ENCODE data around the gene HSPA8.

Gene HSPA8

GRCh38 chr11:123100379-123101085, 38.6 kb upstream of the HSPA8 start:
- H3K79me2 ChIP-seq (ENCODE audit: low read length): no peaks in the 10 kb centered on the region
- no peaks in the 10 kb centered on the region for H3K9me3 ChIP-seq (replicated peaks; ENCODE audit: insufficient read depth, low read length)
- no peak for TF ChIP-seq CTCF (IDR thresholded peaks at IDR 0.05; ENCODE audit: low read length)
- TF ChIP-seq EZH2phosphoT487 (IDR thresholded peaks at IDR 0.05; ENCODE audit: low read length): no peak
- no peak for TF ChIP-seq EZH2 (optimal IDR thresholded peaks at IDR 0.05; ENCODE audit: low read depth, low read length)
- no peak overlapping the region for H3K9ac ChIP-seq (ENCODE audit: low read length)
- no peak overlapping the region for H3K4me3 ChIP-seq (ENCODE audit: low read length)
- no peaks in the 10 kb centered on the region for H3K27me3 ChIP-seq (replicated peaks; ENCODE audit: insufficient read depth, low read length)
- H2AFZ ChIP-seq (ENCODE audit: low read length): no peak overlapping the region
- H3K4me2 ChIP-seq (ENCODE audit: low read depth, low read length): no peak overlapping the region
- no peaks in the 10 kb centered on the region for H4K20me1 ChIP-seq (ENCODE audit: insufficient read depth, low read length)
- DNase-seq: no peak
- H3K9me2 ChIP-seq (replicated peaks; ENCODE audit: insufficient read depth, low read length): no peaks in the 10 kb centered on the region
- no peak overlapping the region for H3K27ac ChIP-seq (ENCODE audit: low read length)
- H3F3A ChIP-seq (ENCODE audit: insufficient read depth, low read length): no peaks in the 10 kb centered on the region
- H3K36me3 ChIP-seq (replicated peaks; ENCODE audit: insufficient read depth, low read length): no peaks in the 10 kb centered on the region
- H3K4me1 ChIP-seq (ENCODE audit: low read length): no peaks in the 10 kb centered on the region

- no peaks in the 10 kb centered on the region for H3F3A ChIP-seq (ENCODE audit: insufficient read depth, low read length)
- H3K36me3 ChIP-seq (replicated peaks; ENCODE audit: insufficient read depth, low read length): no peaks in the 10 kb centered on the region
- no peak overlapping the region for H2AFZ ChIP-seq (ENCODE audit: low read length)
- no peaks in the 10 kb centered on the region for H3K27me3 ChIP-seq (replicated peaks; ENCODE audit: insufficient read depth, low read length)
- H3K9me2 ChIP-seq (replicated peaks; ENCODE audit: insufficient read depth, low read length): no peaks in the 10 kb centered on the region
- no peak overlapping the region for H3K9ac ChIP-seq (ENCODE audit: low read length)
- H3K27ac ChIP-seq (ENCODE audit: low read length): no peak overlapping the region
- DNase-seq: no peak
- no peak for TF ChIP-seq CTCF (IDR thresholded peaks at IDR 0.05; ENCODE audit: low read length)
- H3K4me1 ChIP-seq (ENCODE audit: low read length): no peaks in the 10 kb centered on the region
- H3K4me3 ChIP-seq (ENCODE audit: low read length): no peak overlapping the region
- H3K4me2 ChIP-seq (ENCODE audit: low read depth, low read length): no peak overlapping the region
- H4K20me1 ChIP-seq (ENCODE audit: insufficient read depth, low read length): no peaks in the 10 kb centered on the region
- no peaks in the 10 kb centered on the region for H3K9me3 ChIP-seq (replicated peaks; ENCODE audit: insufficient read depth, low read length)
- no peaks in the 10 kb centered on the region for H3K79me2 ChIP-seq (ENCODE audit: low read length)
These were observed 37.1 kb upstream of the HSPA8 start for GRCh38 chr11:123098990-123099389.

- no peaks in the 10 kb centered on the region for H3K4me1 ChIP-seq (ENCODE audit: low read length)
- H3K4me2 ChIP-seq (ENCODE audit: low read depth, low read length): no peak overlapping the region
- no peak for DNase-seq
- H3K9me3 ChIP-seq (replicated peaks; ENCODE audit: insufficient read depth, low read length): no peaks in the 10 kb centered on the region
- no peak overlapping the region for H3K27ac ChIP-seq (ENCODE audit: low read length)
- H3K36me3 ChIP-seq (replicated peaks; ENCODE audit: insufficient read depth, low read length): no peaks in the 10 kb centered on the region
- H3K79me2 ChIP-seq (ENCODE audit: low read length): no peaks in the 10 kb centered on the region
- H3K9ac ChIP-seq (ENCODE audit: low read length): no peak overlapping the region
- no peak for TF ChIP-seq CTCF (IDR thresholded peaks at IDR 0.05; ENCODE audit: low read length)
- TF ChIP-seq EZH2phosphoT487 (IDR thresholded peaks at IDR 0.05; ENCODE audit: low read length): no peak
- TF ChIP-seq EZH2 (optimal IDR thresholded peaks at IDR 0.05; ENCODE audit: low read depth, low read length): no peak
- H3K4me3 ChIP-seq (ENCODE audit: low read length): no peak overlapping the region
- no peaks in the 10 kb centered on the region for H3K9me2 ChIP-seq (replicated peaks; ENCODE audit: insufficient read depth, low read length)
- H4K20me1 ChIP-seq (ENCODE audit: insufficient read depth, low read length): no peaks in the 10 kb centered on the region
- no peak overlapping the region for H2AFZ ChIP-seq (ENCODE audit: low read length)
- no peaks in the 10 kb centered on the region for H3F3A ChIP-seq (ENCODE audit: insufficient read depth, low read length)
- H3K27me3 ChIP-seq (replicated peaks; ENCODE audit: insufficient read depth, low read length): no peaks in the 10 kb centered on the region
These were observed 31.8 kb upstream of the HSPA8 start for GRCh38 chr11:123093739-123094138.

Measured in MM.1S (cell line).